PC-3 (cell line): Measurements from ENCODE around the gene INIP. TPM values are rescaled to one million over a fixed set of nuclear protein-coding genes. Genes with fewer than 3 reads are reported as not detected.
A peak's percentile ranks its signal among the peaks of the same experiment; 100 is the strongest.

ENCODE experiments used
- ATAC-seq: fragments of 200-7000 bp; cut with Tn5 transposase; 2 replicates; pipeline ENCODE4 v1.9.1; 2020; ENCODE audit warnings: mild to moderate bottlenecking, moderate library complexity
- BruUV-seq: library from RNA; stranded (reverse); fragments of 400-500 nt; replicated peaks from 2 replicates; lab custom pipeline; 2021; lab: Mats Ljungman, UMichigan
- CTCF ChIA-PET: fragments of 300-600 bp; sonication (Branson Sonifier 250); formaldehyde crosslinking; loops from one replicate; lab custom pipeline; 2022; ENCODE audit warnings: antibody characterized with exemption; lab: Charles Lee
- POLR2A ChIA-PET: fragments of 300-600 bp; sonication (Branson Sonifier 250); formaldehyde crosslinking; loops from one replicate; lab custom pipeline; 2022; ENCODE audit warnings: antibody characterized with exemption; ENCODE audit not compliant: unreplicated experiment; lab: Charles Lee
- DNase-seq: peaks from one replicate; pipeline ENCODE4 v3.0.0-alpha.2; 2015
- H2AFZ ChIP-seq: fragments of 300-600 bp; sonication (generic); 2 replicates; pipeline ENCODE4 v1.6.0; 2016; ENCODE audit warnings: antibody characterized with exemption, low read length
- H3F3A ChIP-seq: fragments of 300-600 bp; sonication (generic); one replicate; pipeline ENCODE4 v1.6.0; 2017; ENCODE audit warnings: antibody characterized with exemption, low read length, control low read depth, mild to moderate bottlenecking; ENCODE audit not compliant: unreplicated experiment
- H3K27ac ChIP-seq: fragments of 300-600 bp; sonication (generic); 2 replicates; pipeline ENCODE4 v1.5.1; 2016; ENCODE audit warnings: mild to moderate bottlenecking, low read length
- H3K27me3 ChIP-seq: fragments of 300-600 bp; sonication (generic); 2 replicates; pipeline ENCODE4 v1.6.1; 2016; ENCODE audit warnings: low read length, mixed read lengths
- H3K36me3 ChIP-seq: fragments of 300-600 bp; sonication (generic); 2 replicates; pipeline ENCODE4 v1.6.1; 2016; ENCODE audit warnings: low read depth, mixed run types, low read length, mixed read lengths
- H3K4me1 ChIP-seq: fragments of 300-600 bp; sonication (generic); 2 replicates; pipeline ENCODE4 v1.5.1; 2016; ENCODE audit warnings: low read length; ENCODE audit not compliant: insufficient read depth
- H3K4me2 ChIP-seq: fragments of 300-600 bp; sonication (generic); 2 replicates; pipeline ENCODE4 v1.6.0; 2016; ENCODE audit warnings: low read length
- H3K4me3 ChIP-seq: fragments of 300-600 bp; sonication (generic); 2 replicates; pipeline ENCODE4 v1.5.1; 2016; ENCODE audit warnings: mild to moderate bottlenecking, low read length, mixed read lengths
- H3K79me2 ChIP-seq: fragments of 300-600 bp; sonication (generic); 2 replicates; pipeline ENCODE4 v1.6.1; 2017; ENCODE audit warnings: low read length, mixed read lengths
- H3K9ac ChIP-seq: fragments of 300-600 bp; sonication (generic); 2 replicates; pipeline ENCODE4 v1.6.0; 2016; ENCODE audit warnings: mild to moderate bottlenecking, low read length
- H3K9me2 ChIP-seq: fragments of 300-600 bp; sonication (generic); replicated peaks from 2 replicates; pipeline ENCODE4 v1.6.1; 2016; ENCODE audit warnings: mixed run types, low read length, mixed read lengths
- H3K9me3 ChIP-seq: fragments of 300-600 bp; sonication (generic); 2 replicates; pipeline ENCODE4 v1.6.1; 2016; ENCODE audit warnings: low read length, mixed read lengths
- H4K20me1 ChIP-seq: fragments of 300-600 bp; sonication (generic); 2 replicates; pipeline ENCODE4 v1.6.1; 2016; ENCODE audit warnings: low read length, mixed read lengths
- CTCF ChIP-seq: fragments of 300-600 bp; sonication (generic); conservative IDR thresholded peaks from 2 replicates; pipeline ENCODE4 v1.5.1; 2017; ENCODE audit warnings: antibody characterized with exemption, low read depth, mild to moderate bottlenecking, low read length
- EZH2 ChIP-seq: fragments of 300-600 bp; sonication (generic); IDR thresholded peaks from one replicate; pipeline ENCODE4 v1.6.1; 2017; ENCODE audit warnings: antibody characterized with exemption, mild to moderate bottlenecking, low read length; ENCODE audit not compliant: unreplicated experiment
- EZH2phosphoT487 ChIP-seq: fragments of 300-600 bp; sonication (generic); IDR thresholded peaks from 2 replicates; pipeline ENCODE4 v1.6.1; 2018; ENCODE audit warnings: mild to moderate bottlenecking, antibody characterized with exemption, low read length, borderline replicate concordance
- intact Hi-C: fragments of 100-400 bp; cut with micrococcal nuclease; formaldehyde crosslinking; loops from 2 replicates; pipeline ENCODE4 v1.9.0; 2023
- total RNA-seq: library from RNA; depleted of rRNA; stranded (reverse); fragments of >200 nt; gene quantifications from 2 replicates; pipeline ENCODE4 v1.2.3, GENCODE V29; 2014

Gene INIP
- total RNA-seq, 1 experiment from 2014 or later, result 15.1 TPM

- intact Hi-C loops, result no loop called here
- Histone ChIP-seq H3F3A (no peaks in the 10 kb centered on the region), H3K4me3 (no peak overlapping the region), H3K79me2 (no peaks in the 10 kb centered on the region), H3K4me2 (no peak overlapping the region), H3K9ac (no peak overlapping the region), H3K4me1 (no peaks in the 10 kb centered on the region), H3K9me2 (no peaks in the 10 kb centered on the region), H3K27ac (no peak overlapping the region), H3K9me3 (no peaks in the 10 kb centered on the region), H3K36me3 (no peaks in the 10 kb centered on the region), H2AFZ (no peak overlapping the region), H3K27me3 (no peaks in the 10 kb centered on the region), H4K20me1 (no peaks in the 10 kb centered on the region)
- CTCF ChIA-PET, result no interaction called here
- no TSS peak for BruUV-seq
- TF ChIP-seq CTCF, result no peak
- no peak for TF ChIP-seq EZH2phosphoT487
- TF ChIP-seq EZH2, result no peak
- POLR2A ChIA-PET, result no interaction called here
- DNase-seq (no peak), ATAC-seq (no peak)
Measured at GRCh38 chr9:112670991-112671625, 46.8 kb downstream of the INIP start.

GRCh38 chr9:112669326-112669725 lies 48.6 kb downstream of the INIP start:
- no peaks in the 10 kb centered on the region for H4K20me1 ChIP-seq
- no peaks in the 10 kb centered on the region for H3K9me3 ChIP-seq
- no peaks in the 10 kb centered on the region for H3K36me3 ChIP-seq
- TF ChIP-seq CTCF, result no peak
- H3K9ac ChIP-seq, result no peak overlapping the region
- no peaks in the 10 kb centered on the region for H3K79me2 ChIP-seq
- no peak overlapping the region for H3K27ac ChIP-seq
- no peak overlapping the region for H3K4me2 ChIP-seq
- no peaks in the 10 kb centered on the region for H3F3A ChIP-seq
- DNase-seq, result no peak
- no peak overlapping the region for H3K4me3 ChIP-seq
- ATAC-seq, result peak; percentile 58; the same call in 1 of the 2 replicates
- ChIA-PET CTCF (no interaction called here), POLR2A (no interaction called here)
- peaks cover 1% of the 10 kb centered on the region; the same call in 1 of the 2 replicates for H3K4me1 ChIP-seq
- H3K9me2 ChIP-seq, result no peaks in the 10 kb centered on the region
- H3K27me3 ChIP-seq, result no peaks in the 10 kb centered on the region
- BruUV-seq, result no TSS peak
- intact Hi-C loops, result loop anchor here (10.0 kb wide), 1 partner anchor 285 kb away; the partner anchor contains the start of gene HSDL2
- H2AFZ ChIP-seq, result no peak overlapping the region

GRCh38 chr9:112665347-112665746 lies 52.6 kb downstream of the INIP start:
- H3K27me3 ChIP-seq, result no peaks in the 10 kb centered on the region
- no peak overlapping the region for H3K4me3 ChIP-seq
- H3K9me3 ChIP-seq, result no peaks in the 10 kb centered on the region
- H3K4me2 ChIP-seq, result no peak overlapping the region
- peaks cover 4% of the 10 kb centered on the region; the same call in 1 of the 2 replicates for H3K4me1 ChIP-seq
- no peaks in the 10 kb centered on the region for H3K9me2 ChIP-seq
- DNase-seq (peak; percentile 40), ATAC-seq (peak; percentile 48)
- ChIA-PET POLR2A (interaction anchor here (0.5 kb wide), 1 partner anchor 249 kb away, joined by 3 read pairs; no protein-coding TSS in a partner anchor), CTCF (no interaction called here)
- H2AFZ ChIP-seq, result no peak overlapping the region
- H3K79me2 ChIP-seq, result no peaks in the 10 kb centered on the region
- no peak overlapping the region for H3K9ac ChIP-seq
- H3K27ac ChIP-seq, result no peak overlapping the region
- no peaks in the 10 kb centered on the region for H4K20me1 ChIP-seq
- H3F3A ChIP-seq, result no peaks in the 10 kb centered on the region
- no TSS peak for BruUV-seq
- intact Hi-C loops, result loop anchor here (1.0 to 10.0 kb wide), 3 partner anchors 179 to 281 kb away; partner anchors contain the start of genes HSDL2 and KIAA1958
- TF ChIP-seq CTCF (peak; percentile 52), EZH2 (no peak)
- H3K36me3 ChIP-seq, result no peaks in the 10 kb centered on the region
